SK-N-DZ (cell line): ENCODE measurements around the gene KAZALD1. TPM values are rescaled to one million over a fixed set of nuclear protein-coding genes. Genes with fewer than 3 reads are reported as not detected.

ENCODE experiments used
- DNase-seq: peaks from one replicate; pipeline ENCODE4 v3.0.0-alpha.2; 2015; ENCODE audit warnings: low spot score
- polyA plus RNA-seq, 2 experiments: library from polyadenylated mRNA; depleted of rRNA; stranded (reverse); fragments of >200 nt; gene quantifications; 2 replicates each; pipeline ENCODE4 v1.2.3, GENCODE V29; 2014

Gene KAZALD1, protein sequence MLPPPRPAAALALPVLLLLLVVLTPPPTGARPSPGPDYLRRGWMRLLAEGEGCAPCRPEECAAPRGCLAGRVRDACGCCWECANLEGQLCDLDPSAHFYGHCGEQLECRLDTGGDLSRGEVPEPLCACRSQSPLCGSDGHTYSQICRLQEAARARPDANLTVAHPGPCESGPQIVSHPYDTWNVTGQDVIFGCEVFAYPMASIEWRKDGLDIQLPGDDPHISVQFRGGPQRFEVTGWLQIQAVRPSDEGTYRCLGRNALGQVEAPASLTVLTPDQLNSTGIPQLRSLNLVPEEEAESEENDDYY
- 10.9 and 11.8 TPM in 2 replicates for polyA plus RNA-seq (2014; cell fraction: cytosol; rRNA removed)
- polyA plus RNA-seq (2014; cell fraction: nucleus; rRNA removed): 10.5 and 16.3 TPM in 2 replicates

DNA sequence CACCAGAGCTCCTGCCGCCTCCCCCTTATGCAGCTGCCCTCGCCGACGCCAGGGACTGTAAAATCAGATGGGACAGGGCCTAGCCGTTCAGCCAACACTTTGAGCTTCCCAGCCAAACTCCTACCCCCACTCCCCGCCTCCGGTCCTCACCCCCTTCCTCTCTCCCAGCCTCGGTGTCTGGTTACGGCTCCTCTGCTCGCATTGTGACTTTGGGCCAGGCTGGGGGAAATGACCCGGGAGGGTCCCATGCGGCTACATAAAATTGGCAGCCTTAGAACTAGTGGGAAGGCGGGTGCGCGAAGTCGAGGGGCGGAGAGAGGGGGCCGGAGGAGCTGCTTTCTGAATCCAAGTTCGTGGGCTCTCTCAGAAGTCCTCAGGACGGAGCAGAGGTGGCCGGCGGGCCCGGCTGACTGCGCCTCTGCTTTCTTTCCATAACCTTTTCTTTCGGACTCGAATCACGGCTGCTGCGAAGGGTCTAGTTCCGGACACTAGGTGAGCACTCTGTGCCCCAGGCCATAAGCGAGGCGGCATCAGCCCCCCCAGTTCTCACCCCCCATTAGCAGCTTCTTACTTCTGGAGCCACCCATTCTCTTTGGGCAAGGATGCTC is at the start of gene KAZALD1:
KAZALD1 (plus strand) TSS at position 366 of the 608 bp plus-strand sequence. CDS start 604 bp downstream, outside the sequence.
- no peak for DNase-seq

DNA sequence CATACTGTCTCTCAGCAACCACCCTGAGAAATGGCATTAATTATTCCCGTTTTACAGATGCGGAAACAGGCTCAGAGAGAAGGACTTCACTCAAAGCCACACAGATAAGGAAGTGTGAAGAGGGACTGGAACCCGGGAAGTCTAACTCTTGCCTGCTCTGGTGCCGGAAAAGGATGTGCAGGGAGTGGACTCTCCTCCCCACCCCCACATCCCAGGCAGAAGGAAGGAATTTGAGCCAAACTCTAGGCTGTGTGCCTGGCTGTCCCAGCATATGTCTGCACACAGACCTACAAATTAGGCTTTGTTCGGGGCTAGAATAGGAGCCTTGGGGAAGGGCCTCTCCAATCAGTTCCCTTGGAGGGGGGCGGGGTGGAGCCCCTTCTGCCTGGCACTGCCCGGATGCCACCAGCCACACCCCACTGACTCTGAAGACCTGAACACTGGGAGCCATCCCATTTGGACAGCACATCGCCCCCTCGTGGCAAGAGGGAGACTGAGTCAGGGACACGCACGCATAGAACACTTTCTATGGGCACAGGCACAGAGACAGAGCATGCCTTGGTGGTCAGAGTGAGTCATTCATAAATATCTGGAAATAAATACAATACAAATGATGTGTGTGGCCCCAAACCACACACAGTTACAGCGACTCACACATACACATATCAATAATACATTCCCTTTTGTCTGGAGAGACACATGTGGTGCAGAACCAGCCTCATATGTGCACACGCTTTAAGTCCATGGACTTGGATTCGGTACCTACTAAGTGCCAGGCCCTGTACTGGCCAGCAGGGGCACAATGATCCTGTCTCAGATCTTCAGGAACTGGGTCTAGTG is 49.0 kb upstream of the KAZALD1 start:
- DNase-seq: peak; percentile 90

DNA sequence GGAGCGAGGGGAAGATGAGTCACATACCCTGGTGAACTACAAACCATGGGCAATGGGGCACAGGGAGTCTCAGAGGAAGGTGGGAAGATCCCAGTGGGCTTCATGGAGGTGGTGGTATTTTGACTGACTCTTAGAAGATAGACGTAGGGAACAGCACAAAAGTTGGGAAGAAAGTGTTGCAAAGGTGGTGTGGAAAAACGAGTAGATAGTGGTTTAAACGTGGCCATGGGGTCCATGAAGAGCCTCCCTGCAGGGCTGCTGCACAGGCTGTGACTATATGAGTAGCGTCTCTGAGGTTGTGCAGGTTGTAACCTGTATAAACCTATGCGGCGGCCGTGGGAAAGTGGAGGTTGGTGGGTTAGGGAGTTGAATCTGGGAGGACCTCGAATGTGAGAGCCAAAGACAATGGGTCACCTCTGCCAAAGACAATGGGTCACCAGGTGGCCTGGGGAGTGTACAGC is 48.4 kb upstream of the KAZALD1 start:
- DNase-seq: no peak

DNA sequence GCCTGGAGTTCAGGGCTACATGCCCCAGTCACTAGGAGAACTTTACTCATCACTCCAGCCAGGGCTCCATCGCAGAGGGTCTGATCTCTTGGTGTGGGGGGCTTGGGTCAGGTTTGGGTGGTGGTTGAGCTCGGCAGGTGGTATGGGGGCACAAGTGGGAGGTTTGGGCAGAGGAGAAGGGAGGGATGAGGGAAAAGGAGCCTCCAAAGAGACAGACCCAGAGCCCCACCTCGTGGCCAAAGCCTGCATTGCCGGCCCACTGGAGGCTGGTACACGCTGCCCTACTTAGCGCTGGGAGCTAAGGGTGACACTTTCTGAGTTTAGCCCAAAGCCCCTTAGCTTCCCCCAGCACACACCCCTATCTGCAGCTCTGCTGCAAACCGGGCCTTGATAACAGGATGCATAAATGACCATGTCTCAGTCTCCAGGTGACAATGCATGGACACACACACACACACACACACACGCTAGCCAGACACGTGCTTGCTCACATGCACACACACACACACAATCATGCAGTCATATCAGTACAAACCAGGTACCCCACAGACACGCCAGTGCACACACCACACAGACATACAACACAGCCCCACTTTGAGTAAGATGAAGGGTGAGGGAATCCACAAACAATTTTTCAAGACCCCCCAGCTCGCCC is 47.4 kb upstream of the KAZALD1 start:
- peak; percentile 69 for DNase-seq

DNA sequence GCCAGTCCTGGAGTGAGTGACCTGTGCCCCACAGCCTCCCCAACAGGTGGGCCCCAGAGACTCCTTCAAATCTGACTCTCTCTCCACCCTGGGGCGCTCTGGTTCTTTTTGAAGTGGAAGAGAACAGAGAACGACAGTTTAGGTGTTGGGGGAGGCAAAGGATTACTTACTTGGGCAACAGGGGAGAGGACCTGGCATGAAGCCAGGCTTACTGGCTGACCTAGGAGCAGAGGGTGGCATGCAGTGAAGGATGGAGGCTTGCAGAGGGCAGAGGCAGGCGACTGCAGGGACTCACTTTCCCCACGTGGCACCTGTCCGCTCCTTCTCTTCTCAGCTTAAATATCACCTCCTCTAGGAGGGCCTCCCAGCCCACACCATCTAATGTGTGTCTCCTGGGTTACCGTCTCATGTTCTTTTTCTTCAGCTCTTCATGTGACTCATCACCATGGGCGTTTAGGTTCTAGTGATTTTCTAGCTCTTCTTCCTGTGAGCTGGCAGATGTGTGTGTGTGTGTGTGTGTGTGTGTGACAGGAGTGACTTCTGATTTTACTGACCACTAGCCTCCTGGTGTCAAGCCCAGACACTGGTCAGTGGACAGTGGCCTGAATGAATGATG is 46.7 kb upstream of the KAZALD1 start:
- no peak for DNase-seq

DNA sequence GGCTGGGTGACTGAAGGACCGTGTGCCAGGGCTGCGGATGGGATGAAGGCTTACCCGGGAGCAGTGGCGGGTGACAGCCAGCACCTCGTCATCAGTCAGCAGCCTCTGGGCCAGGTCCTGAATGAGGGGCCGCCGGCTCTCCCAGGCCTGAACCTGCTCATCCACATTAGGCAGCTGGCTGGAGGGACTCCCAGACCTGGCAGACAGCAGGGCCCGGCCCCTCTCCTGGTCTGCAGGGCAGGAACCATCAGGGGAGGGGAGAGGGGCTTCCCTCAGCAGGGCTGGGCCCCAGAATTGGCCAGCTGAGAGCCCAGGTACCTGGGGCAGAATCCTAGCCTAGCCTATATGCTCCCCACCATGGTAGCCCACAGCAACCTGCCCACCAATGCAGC is 46.2 kb upstream of the KAZALD1 start:
- DNase-seq: no peak

DNA sequence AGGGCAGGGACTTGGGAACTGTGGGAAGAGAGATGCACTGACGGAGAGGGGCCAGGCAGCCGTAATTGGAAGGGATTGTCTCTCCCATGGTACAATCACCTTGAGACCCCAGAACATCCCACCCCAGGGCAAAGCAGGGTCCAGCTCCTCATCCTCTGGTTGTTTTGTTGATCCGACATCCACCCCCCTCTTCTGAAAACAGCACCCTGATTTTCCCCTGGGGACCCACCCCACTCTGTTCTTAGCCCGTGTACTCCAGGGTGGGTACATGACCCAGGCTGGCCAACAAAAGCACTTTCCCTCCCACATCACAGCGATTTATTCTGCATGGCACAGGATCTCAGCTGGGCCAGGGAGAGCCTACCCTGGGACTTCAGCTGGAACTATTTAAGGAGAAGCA is 45.0 kb upstream of the KAZALD1 start:
- DNase-seq: no peak

DNA sequence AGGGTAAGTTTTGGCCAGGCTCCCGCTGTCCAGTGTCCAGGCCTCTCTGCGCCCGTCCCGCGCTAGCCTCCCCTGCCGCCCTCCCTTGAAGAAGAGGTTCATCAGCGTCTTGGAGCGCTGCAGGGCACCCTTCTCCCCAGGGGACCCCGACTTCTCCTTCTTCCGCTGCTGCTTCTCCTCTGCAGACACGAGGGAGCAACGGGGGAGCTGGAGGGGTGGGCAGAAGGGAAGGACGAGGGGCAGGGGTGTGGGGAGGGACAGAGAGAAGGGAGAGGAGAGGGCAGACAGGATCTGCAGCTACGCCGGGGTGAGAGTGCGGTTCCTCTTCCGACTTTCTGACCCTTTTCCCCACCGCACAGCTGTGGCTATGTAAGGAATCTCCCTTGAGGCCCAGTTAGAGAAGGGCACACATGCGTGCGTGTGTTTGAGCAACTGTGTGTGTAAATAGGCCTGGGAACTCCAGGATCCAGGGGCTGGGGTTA is 43.6 kb upstream of the KAZALD1 start:
- DNase-seq: no peak

DNA sequence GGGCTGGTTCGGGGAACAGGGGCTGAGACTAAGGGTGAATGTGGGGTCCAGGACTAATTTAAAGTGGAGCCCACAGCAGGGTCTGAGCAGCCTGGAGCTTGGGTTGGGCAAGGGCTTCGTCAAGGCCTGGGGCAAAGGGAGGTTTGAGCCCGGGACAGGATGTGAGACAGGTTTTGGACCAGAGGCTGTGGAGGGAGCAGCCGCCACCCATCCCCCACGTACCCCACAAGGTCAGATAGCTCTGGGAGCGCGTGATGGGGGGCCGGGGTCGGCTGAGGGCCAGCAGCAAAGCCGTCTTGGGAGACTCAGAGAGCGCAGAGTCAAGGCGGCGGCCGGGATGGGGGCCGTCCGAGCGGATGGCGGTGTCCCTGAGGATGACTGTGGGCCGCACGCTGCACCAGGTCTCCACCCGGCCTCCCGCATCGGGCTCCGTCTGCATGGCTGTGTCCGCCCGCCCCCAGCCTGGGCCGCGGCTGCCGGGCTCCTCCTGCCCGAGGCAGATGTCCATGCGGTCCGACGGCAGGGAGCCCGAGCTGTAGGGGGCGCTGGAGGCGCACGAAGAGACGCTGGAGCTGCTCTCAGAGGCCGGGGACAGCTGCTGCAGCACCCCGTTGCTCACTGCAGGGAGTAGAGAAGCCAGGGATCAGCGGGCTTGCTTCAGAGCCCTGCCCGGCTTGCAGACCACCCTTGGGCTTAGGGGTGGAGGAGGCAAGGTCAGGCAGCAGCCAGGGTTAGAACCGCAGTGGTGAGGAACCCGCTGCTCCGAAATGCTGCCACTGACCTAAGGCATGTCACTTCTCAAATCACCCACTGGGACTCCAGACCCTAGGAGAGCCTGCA is 43.0 kb upstream of the KAZALD1 start:
- DNase-seq: peak; percentile 86

DNA sequence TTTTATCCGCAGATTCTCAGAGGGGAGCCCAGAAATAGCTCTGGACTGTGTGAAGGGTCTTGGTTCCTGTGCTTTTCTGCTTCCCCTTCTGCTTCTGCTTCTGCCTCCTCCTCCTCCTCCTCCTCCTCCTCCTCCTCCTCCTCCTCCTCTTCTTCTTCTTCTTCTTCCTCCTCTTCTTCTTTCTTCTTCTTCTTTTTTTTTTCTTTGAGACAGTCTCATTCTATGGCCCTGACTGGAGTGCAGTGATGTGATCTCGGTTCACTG is 42.4 kb upstream of the KAZALD1 start:
- DNase-seq: no peak

DNA sequence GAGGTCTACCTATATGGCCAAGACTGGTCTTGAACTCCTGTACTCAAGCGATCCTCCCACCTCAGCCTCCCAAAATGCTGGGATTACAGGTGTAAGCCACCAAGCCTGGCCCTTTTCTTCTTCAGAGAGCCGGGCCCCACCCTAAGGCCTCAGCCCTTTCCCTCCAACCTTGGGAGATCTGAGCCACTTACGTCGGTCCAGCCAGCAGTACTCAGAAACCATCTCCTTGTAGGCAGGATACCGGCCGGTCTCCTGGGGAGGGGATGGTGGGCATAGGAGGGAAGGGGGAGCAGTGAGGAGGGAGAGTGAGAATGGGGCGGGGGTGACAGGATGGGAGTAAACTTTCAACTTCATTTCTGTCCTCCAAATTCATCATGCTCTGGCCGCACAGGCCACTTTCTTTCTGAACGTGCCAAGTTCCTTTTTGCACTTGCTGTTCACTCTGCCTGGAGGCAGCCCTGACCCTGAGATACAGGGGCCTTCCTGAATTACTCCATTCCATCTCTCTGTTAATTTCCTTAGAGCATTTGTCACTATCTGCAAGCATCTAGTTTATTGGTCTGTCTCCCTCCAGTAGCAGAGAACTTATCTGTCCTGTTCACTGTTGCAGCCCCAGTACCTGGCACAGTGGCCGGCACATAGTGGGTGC is 41.2 kb upstream of the KAZALD1 start:
- no peak for DNase-seq

DNA sequence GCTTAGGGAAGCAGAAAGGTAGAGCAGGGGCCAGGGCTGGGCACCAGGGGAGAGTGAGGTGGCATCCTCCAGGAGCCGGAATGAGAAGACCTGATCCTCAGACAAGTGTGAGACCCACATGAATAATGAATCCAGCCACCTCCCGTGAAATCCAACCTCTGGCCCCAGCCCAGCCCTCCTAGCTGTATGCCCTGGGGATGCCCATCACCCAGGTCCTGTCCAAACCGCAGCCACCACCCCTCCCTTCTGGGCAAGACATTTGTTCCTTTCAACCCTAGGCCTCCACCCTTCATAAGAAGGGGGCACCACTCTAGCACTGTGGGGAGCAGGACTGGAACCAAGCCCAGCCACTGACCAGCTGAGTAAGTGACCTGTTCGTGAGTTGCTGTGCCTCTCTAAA is 40.5 kb upstream of the KAZALD1 start:
- DNase-seq: no peak

DNA sequence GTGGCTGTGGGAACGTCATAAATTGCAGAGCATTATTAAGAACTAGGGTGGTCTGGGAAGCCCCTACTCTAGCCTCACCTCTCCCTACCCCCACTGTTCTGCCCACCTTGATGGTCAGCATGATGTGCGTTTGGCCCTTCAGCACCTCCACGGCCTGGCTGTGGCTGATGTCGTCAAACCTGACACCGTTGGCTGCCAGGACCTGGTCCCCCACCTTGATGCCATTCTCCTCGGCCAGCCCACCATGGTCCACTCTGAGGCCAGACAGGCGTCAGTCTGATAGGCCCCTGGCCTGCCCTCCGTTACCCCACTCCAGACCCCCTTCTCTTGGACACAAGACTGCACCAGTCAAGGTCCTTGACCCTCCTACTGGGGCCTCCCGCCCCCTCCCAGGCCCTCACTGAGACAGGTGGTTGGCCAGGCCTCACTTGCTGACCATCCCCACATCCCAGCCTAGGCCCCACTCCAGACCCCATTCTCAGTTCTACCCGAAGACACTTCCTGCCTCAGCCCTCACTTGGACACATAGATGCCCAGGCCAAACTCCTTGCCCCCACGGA is 40.0 kb upstream of the KAZALD1 start:
- no peak for DNase-seq

DNA sequence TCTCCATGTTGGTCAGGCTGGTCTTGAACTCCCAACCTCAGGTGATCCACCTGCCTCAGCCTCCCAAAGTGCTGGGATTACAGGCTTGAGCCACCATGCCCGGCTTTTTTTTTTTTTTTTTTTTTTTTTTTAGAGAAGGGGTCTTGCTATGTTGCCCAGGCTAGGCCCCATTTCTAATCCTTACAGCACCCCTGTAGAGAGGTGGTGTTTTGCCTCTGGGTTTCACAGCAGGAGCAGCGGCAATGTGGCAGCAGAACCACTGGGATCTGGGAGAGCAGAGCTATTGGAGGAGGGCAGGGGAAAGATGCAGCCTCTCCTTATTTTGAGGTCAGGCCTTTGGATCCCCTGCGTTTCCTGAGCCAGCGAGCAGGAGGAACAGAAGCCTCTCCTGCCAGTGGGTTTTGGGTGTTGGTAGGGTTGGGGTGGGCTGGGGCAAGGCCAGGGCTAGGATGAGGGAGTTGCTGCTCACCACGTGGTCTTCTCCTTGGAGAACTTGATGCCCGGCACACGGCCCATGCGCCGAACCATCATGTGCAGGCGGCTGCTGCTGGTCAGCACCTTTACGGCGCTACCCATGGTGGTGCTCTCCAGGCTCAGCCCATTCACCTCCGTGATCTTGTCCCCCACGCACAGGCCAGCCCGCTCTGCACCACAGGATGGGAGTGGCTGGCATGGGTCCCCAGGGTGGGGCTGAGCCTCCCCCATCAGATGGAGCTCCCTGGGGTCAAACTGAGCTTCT is 38.7 kb upstream of the KAZALD1 start:
- no peak for DNase-seq

DNA sequence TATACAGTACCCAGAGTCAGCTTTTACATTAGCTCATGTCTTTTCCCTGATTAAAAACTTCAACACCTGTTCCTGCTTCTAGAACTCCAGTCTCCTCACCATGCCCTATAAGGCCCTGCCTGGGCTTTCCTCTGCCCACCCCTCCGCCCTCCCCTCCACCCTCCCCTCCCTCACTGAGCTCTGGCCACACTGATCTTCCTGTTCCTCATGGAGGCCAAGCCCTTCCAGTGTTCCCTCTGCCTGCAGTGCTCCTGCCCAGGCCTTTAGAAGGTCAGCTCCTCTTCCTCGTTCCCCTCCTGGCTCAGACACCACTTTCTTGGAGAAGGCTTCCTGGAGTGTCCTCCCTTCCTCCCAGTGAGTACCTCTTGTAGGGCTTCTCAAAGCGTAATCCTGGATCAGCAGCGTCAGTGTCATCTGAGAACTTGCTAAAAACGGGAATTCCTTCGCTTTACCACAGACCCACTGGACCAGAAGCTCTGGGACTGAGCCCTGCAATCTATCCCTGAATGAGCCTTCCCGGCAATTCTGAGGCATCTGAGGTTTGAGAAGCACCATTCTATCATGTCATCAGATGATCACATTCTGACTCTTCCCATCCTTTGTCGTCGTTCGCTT is 34.6 kb upstream of the KAZALD1 start:
- DNase-seq: no peak

DNA sequence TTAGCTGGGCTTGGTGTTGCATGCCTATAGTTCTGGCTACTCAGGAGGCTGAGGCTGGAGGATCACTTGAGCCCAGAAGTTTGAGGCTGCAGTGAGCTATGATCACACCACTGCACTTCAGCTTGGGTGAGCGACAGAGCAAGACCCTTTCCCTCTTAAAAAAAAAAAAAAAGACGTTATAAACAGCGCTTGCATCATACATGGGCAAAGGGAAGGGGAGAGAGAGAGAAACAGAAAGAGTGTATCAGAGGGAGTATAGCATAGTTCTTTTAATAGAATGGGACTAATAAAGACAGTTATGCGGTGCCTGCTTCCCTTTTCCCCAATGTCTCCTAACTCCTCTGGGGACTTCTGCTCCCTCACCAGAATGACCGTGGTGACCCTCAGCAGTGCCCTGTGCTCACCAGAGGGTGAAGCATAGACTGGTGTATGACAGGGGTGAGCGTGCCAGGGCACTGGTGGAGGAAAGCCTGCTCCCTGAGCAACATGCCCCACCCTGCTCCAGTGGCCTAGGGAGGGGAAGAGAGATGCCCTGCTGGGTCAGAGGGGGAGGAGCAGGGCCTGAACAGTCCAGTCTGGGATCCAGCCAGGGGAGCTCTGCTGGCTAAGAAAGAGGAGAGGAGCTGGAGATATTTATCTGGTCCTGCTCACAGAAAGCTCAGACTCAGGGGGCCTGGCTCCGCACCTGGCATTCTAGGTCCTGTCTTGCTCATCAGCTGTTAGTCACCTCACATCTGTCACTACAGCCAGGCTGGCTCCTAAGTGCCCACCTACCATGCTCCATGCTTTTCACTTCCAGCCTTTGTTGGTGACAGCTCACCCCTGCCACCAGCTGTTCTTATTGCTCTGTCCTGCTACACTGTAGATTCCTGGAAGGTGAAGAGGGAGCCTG is 33.1 kb upstream of the KAZALD1 start:
- peak; percentile 71 for DNase-seq

DNA sequence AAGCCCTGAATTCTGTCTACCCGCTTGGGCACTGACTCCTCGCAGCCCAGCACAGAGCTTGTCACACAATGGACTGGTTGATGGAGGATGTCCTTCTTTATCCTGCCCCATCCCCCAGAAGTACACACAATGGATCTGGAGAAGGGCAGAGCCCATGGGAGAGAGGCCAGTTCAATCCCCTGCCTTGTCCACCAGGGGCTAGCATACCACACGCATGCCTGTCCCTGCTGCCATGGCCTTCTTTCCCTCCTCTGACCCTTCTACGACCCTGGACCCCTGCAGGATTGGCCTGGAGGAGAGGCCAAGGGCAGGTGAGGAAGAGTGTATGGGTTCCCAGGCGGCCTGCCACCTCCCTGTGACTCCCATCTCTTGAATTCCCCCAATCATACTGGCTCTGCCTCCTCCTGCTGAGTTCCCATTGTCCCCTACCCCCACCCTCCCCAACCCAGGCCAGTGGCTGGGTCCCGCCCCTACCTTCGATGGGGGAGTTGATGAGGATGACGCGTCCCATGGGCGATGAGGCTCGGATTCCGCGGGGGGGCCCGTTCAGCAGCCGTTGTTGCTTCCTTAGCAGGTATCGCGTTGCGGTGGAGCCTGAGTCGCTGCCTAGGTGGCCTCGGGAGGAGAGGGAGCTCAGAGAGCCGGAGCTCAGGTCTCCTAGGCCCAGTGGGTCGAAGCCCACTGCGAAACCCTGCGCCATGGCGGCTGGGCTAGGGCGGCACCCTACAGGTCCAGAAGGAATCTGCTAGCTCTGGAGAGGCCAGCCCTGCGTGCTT is 32.1 kb upstream of the KAZALD1 start:
- peak; percentile 63 for DNase-seq
